Measurements from ENCODE around the gene CD163L1. TPM values are rescaled to one million over a fixed set of nuclear protein-coding genes. Genes with fewer than 3 reads are reported as not detected.

The CD163L1 gene
- total RNA-seq: not detected in 2 replicates

GRCh38 chr12:7444076-7444475 lies at the start of gene CD163L1:
CD163L1 (minus strand) TSS chr12:7444153; CDS start chr12:7444127, 26 bp downstream.

Other genes with a start within 250 kb of the CD163L1 start
- gene ACSM4, start 140.1 kb downstream of the CD163L1 start, total RNA-seq: not detected in 2 replicates
- not detected in 2 replicates for gene CD163, start 59.6 kb upstream of the CD163L1 start, total RNA-seq
- gene APOBEC1, start 221.8 kb upstream of the CD163L1 start, total RNA-seq: not detected in 2 replicates